K562 (cell line): ENCODE data around the gene FAM149B1. TPM values are rescaled to one million over a fixed set of nuclear protein-coding genes. Genes with fewer than 3 reads are reported as not detected.
A peak's percentile ranks its signal among the peaks of the same experiment; 100 is the strongest.

ENCODE experiments used
- ATAC-seq: fragments of 200-7000 bp; cut with Tn5 transposase; 3 replicates; pipeline ENCODE4 v1.9.1; 2020; ENCODE audit warnings: moderate library complexity
- Bru-seq: library from RNA; stranded (reverse); fragments of 400-500 nt; gene quantifications from one replicate; lab custom pipeline; 2021; lab: Mats Ljungman, UMichigan
- BruChase-seq, 2 experiments: library from RNA; stranded (reverse); fragments of 400-500 nt; gene quantifications; one replicate each; lab custom pipeline; 2021; lab: Mats Ljungman, UMichigan
- BruUV-seq: library from RNA; stranded (reverse); fragments of 400-500 nt; replicated peaks from 2 replicates; lab custom pipeline; 2021; lab: Mats Ljungman, UMichigan
- CTCF ChIA-PET: fragments of 300-600 bp; formaldehyde crosslinking; extraction: SDS; loops from one replicate; lab custom pipeline; 2021; ENCODE audit warnings: low intra/inter-chr PET ratio; lab: Yijun Ruan, JAX
- POLR2A ChIA-PET: fragments of 300-600, 350-650 bp; sonication (Branson Sonifier 250); formaldehyde crosslinking; extraction: SDS; loops from one replicate; lab custom pipeline; 2021; ENCODE audit warnings: antibody characterized with exemption, inconsistent platforms; lab: Yijun Ruan, JAX
- DNase-seq, 4 experiments: peaks; one replicate each; pipeline versions ENCODE4 v3.0.0 to v3.0.0-alpha.2; 2011 to 2018; ENCODE audit warnings: low spot score in 3 of 4, mixed read lengths in 3 of 4; ENCODE audit errors: extremely low read depth in 1 of 4
- FAIRE-seq: peaks from 2 replicates; lab custom pipeline; 2011; peaks lifted over from hg19 to GRCh38; lab: Jason Lieb, UNC
- H2AFZ ChIP-seq: 2 replicates; pipeline ENCODE4 v1.6.0; 2011; ENCODE audit warnings: low read depth, low read length, control low read depth, inconsistent platforms
- H3K27ac ChIP-seq: fragments of 200-600 bp; 3 replicates; pipeline ENCODE4 v1.8.0; 2011; ENCODE audit warnings: low read depth, mild to moderate bottlenecking, control low read depth, inconsistent platforms, low read length, moderate library complexity, mixed read lengths; ENCODE audit errors: extremely low read depth
- H3K27me3 ChIP-seq, 2 experiments: fragments of 300-600 bp in 1 of 2; 2 replicates in 1 of 2; 3 replicates in 1 of 2; pipeline versions ENCODE4 v1.6.0 to v1.8.0; 2011; ENCODE audit warnings: inconsistent platforms in 2 of 2, low read length in 2 of 2, mild to moderate bottlenecking in 1 of 2, mixed read lengths in 1 of 2, moderate library complexity in 1 of 2; ENCODE audit not compliant: control insufficient read depth in 2 of 2, insufficient read depth in 2 of 2
- H3K36me3 ChIP-seq: fragments of 300-600 bp; 3 replicates; pipeline ENCODE4 v1.8.0; 2011; ENCODE audit warnings: mild to moderate bottlenecking, low read length, inconsistent platforms; ENCODE audit not compliant: control insufficient read depth, insufficient read depth
- H3K4me1 ChIP-seq, 2 experiments: fragments of 200-600 bp in 1 of 2; replicated peaks in 1 of 2; 2 replicates in 1 of 2; 3 replicates in 1 of 2; pipeline versions ENCODE4 v1.5.1 to v1.8.0; 2011; ENCODE audit warnings: inconsistent platforms in 2 of 2, low read length in 2 of 2, mild to moderate bottlenecking in 1 of 2, mixed read lengths in 1 of 2, moderate library complexity in 1 of 2; ENCODE audit not compliant: control insufficient read depth in 2 of 2, insufficient read depth in 2 of 2
- H3K4me2 ChIP-seq: 2 replicates; pipeline ENCODE4 v1.6.1; 2011; ENCODE audit warnings: low read length, control low read depth, inconsistent platforms, mixed read lengths; ENCODE audit not compliant: insufficient read depth
- H3K4me3 ChIP-seq: fragments of 200-600 bp; sonication (generic), shearing (Covaris generic); 2 replicates; pipeline ENCODE4 v1.5.1; 2016; ENCODE audit warnings: control low read depth, inconsistent platforms
- H3K79me2 ChIP-seq: fragments of 200-600 bp; 3 replicates; pipeline ENCODE4 v1.8.0; 2011; ENCODE audit warnings: low read length, inconsistent platforms; ENCODE audit not compliant: control insufficient read depth, insufficient read depth
- H3K9ac ChIP-seq, 2 experiments: 2 replicates each; pipeline versions ENCODE4 v1.6.0 to v1.6.1; 2011; ENCODE audit warnings: low read depth in 2 of 2, low read length in 2 of 2, control low read depth in 1 of 2, inconsistent platforms in 1 of 2, mild to moderate bottlenecking in 1 of 2, mixed read lengths in 1 of 2; ENCODE audit not compliant: insufficient read depth in 1 of 2
- H3K9me1 ChIP-seq: one replicate; pipeline ENCODE4 v1.6.0; 2011; ENCODE audit warnings: inconsistent platforms, mild to moderate bottlenecking, low read length, moderate library complexity; ENCODE audit not compliant: control insufficient read depth, insufficient read depth
- H3K9me3 ChIP-seq: replicated peaks from 2 replicates; pipeline ENCODE4 v1.5.1; 2011; ENCODE audit warnings: low read depth, low read length, inconsistent platforms; ENCODE audit not compliant: control insufficient read depth, insufficient read depth
- H4K20me1 ChIP-seq: replicated peaks from 2 replicates; pipeline ENCODE4 v1.6.1; 2011; ENCODE audit warnings: low read length, inconsistent platforms, mixed read lengths; ENCODE audit not compliant: control insufficient read depth, insufficient read depth
- COPS2 ChIP-seq: fragments of 450-650 bp; conservative IDR thresholded peaks from 2 replicates; pipeline ENCODE4 v1.6.1; 2016; ENCODE audit warnings: mild to moderate bottlenecking, moderate library complexity
- EGR1 ChIP-seq: fragments of 450-650 bp; conservative IDR thresholded peaks from 2 replicates; pipeline ENCODE4 v1.6.1; 2017; ENCODE audit warnings: mild to moderate bottlenecking
- ETS2 ChIP-seq: IDR thresholded peaks from 2 replicates; pipeline ENCODE4 v1.6.1; 2016; ENCODE audit warnings: borderline replicate concordance, missing genetic modification characterization, mild to moderate bottlenecking, moderate library complexity, missing compliant biosample characterization; ENCODE audit not compliant: poor library complexity, severe bottlenecking
- HDAC2 ChIP-seq: fragments of 450-650 bp; IDR thresholded peaks from 2 replicates; pipeline ENCODE4 v1.6.1; 2016; ENCODE audit warnings: mild to moderate bottlenecking
- HDAC3 ChIP-seq: fragments of 450-650 bp; IDR thresholded peaks from 2 replicates; pipeline ENCODE4 v1.6.1; 2018; ENCODE audit warnings: borderline replicate concordance, mild to moderate bottlenecking, moderate library complexity; ENCODE audit not compliant: partially characterized antibody
- JUND ChIP-seq, 2 experiments: IDR thresholded peaks; 2 replicates in 1 of 2; 3 replicates in 1 of 2; pipeline ENCODE4 v1.6.1; 2011; ENCODE audit warnings: borderline replicate concordance in 2 of 2, low read depth in 2 of 2, low read length in 2 of 2, improper control_type of control experiment in 1 of 2, missing biosample characterization in 1 of 2, missing genetic modification characterization in 1 of 2, missing genetic modification reagents in 1 of 2
- MBD1 ChIP-seq: fragments of 250-450 bp; sonication (Bioruptor Pico); IDR thresholded peaks from 2 replicates; pipeline ENCODE4 v1.8.0; 2022; ENCODE audit warnings: inconsistent platforms
- NCOA6 ChIP-seq: fragments of 450-650 bp; IDR thresholded peaks from 2 replicates; pipeline ENCODE4 v1.6.1; 2017; ENCODE audit warnings: mild to moderate bottlenecking
- NUFIP1 ChIP-seq: fragments of 450-650 bp; IDR thresholded peaks from 2 replicates; pipeline ENCODE4 v1.6.1; 2018; ENCODE audit not compliant: partially characterized antibody
- SREBF1 ChIP-seq: fragments of 150-350 bp; IDR thresholded peaks from 2 replicates; pipeline ENCODE4 v1.6.1; 2014; ENCODE audit warnings: antibody characterized with exemption, low read depth, low read length, borderline replicate concordance
- TEAD4 ChIP-seq, 2 experiments: sonication (generic) in 1 of 2; formaldehyde crosslinking in 1 of 2; IDR thresholded peaks; 2 replicates each; pipeline versions ENCODE4 v1.6.1 to v1.8.0; 2012 to 2022; ENCODE audit warnings: borderline replicate concordance in 1 of 2, inconsistent platforms in 1 of 2, low read length in 1 of 2, mild to moderate bottlenecking in 1 of 2, missing genetic modification reagents in 1 of 2
- ZFP1 ChIP-seq: fragments of 450-650 bp; formaldehyde crosslinking; IDR thresholded peaks from 2 replicates; pipeline ENCODE4 v1.4.0; 2020; ENCODE audit warnings: mild to moderate bottlenecking, mixed read lengths
- WGBS: fragments of 100-300 bp; shearing (Covaris generic); methylation state at CpG from one replicate; pipeline ENCODE4 v1.1.6; 2016; ENCODE audit warnings: low coverage, mixed read lengths; ENCODE audit not compliant: insufficient coverage; ENCODE audit errors: missing lambda C conversion rate; 5-methylcytosine and 5-hydroxymethylcytosine counted together
- in situ Hi-C: fragments of 300-500 bp; cut with MboI; formaldehyde crosslinking; loops from 4 replicates; pipeline ENCODE4 v1.15.0; 2018; ENCODE audit warnings: inconsistent platforms, mixed read lengths
- intact Hi-C: fragments of 100-400 bp; cut with micrococcal nuclease; formaldehyde crosslinking; loops from 2 replicates; pipeline ENCODE4 v1.14.2; 2022
- long read RNA-seq, 3 experiments: library from polyadenylated mRNA in 2 of 3; library from RNA in 1 of 3; unstranded in 2 of 3; stranded (forward) in 1 of 3; transcript quantifications; one replicate each; pipeline ENCODE4 v2.0.0, GENCODE V29; 2019 to 2022
- polyA minus RNA-seq, 3 experiments: library from RNA; depleted of rRNA, polyadenylated mRNA; stranded (reverse); fragments of >200 nt; gene quantifications; 2 replicates each; pipeline ENCODE4 v1.2.3, GENCODE V29; 2011
- polyA plus RNA-seq, 8 experiments: library from polyadenylated mRNA; depleted of rRNA in 4 of 8; stranded (reverse) in 5 of 8; unstranded in 3 of 8; fragments of >200 nt; fragmentation: Nextera tagmentation in 2 of 8; fragmentation: Illumina TruSeq in 1 of 8; extraction: Ambion mirVana in 2 of 8; extraction: Trizol in 1 of 8; gene quantifications; 2 replicates each; pipeline versions ENCODE4 v1.2.1 to v1.2.3, GENCODE V29; 2011 to 2014; ENCODE audit warnings: inconsistent platforms in 1 of 8, missing spikeins in 1 of 8
- total RNA-seq, 7 experiments: library from RNA; depleted of rRNA in 6 of 7; stranded (reverse); fragments of >200 nt in 6 of 7; fragmentation: Illumina TruSeq in 2 of 7; extraction: Trizol in 2 of 7; gene quantifications; 2 replicates each; pipeline versions ENCODE4 v1.2.1 to v1.2.3, GENCODE V29; 2011 to 2021; ENCODE audit warnings: low replicate concordance in 1 of 7

The FAM149B1 gene
- 7.2 and 16.9 TPM in 2 replicates for total RNA-seq (2011; cell fraction: chromatin; rRNA removed; ENCODE audit: low replicate concordance)
- total RNA-seq (2011; cell fraction: nucleolus; rRNA removed), result 4.2 and 5.0 TPM in 2 replicates
- total RNA-seq (2011; cell fraction: nucleoplasm; rRNA removed), result 7.0 and 8.5 TPM in 2 replicates
- total RNA-seq (2014; rRNA removed), result 3.2 and 4.2 TPM in 2 replicates
- total RNA-seq (2014; rRNA removed; fragmentation: Illumina TruSeq; extraction: Trizol), result 9.5 and 10.3 TPM in 2 replicates
- 8.8 and 9.2 TPM in 2 replicates for total RNA-seq (2015; rRNA removed; fragmentation: Illumina TruSeq; extraction: Trizol)
- total RNA-seq (2021), result 6.1 and 7.2 TPM in 2 replicates
- 18.5 and 21.5 TPM in 2 replicates for polyA plus RNA-seq (2011; rRNA removed)
- 12.7 and 14.0 TPM in 2 replicates for polyA plus RNA-seq (2011; cell fraction: cytosol; rRNA removed)
- 22.0 and 24.2 TPM in 2 replicates for polyA plus RNA-seq (2011; cell fraction: nucleus; rRNA removed)
- 16.3 and 22.4 TPM in 2 replicates for polyA plus RNA-seq (2012)
- polyA plus RNA-seq (2014; fragmentation: Illumina TruSeq; extraction: Trizol), result 9.3 and 9.5 TPM in 2 replicates
- 10 to 100 TPM; 14.4 to 16.9 TPM for polyA plus RNA-seq (2014; fragmentation: Nextera tagmentation; extraction: Ambion mirVana)
- polyA plus RNA-seq (2014; rRNA removed), result 6.0 and 8.7 TPM in 2 replicates
- 13.6 and 17.0 TPM in 2 replicates for polyA minus RNA-seq (2011; rRNA and poly(A)+ RNA removed)
- polyA minus RNA-seq (2011; cell fraction: cytosol; rRNA and poly(A)+ RNA removed), result 4.3 and 5.7 TPM in 2 replicates
- polyA minus RNA-seq (2011; cell fraction: nucleus; rRNA and poly(A)+ RNA removed), result 6.5 and 8.6 TPM in 2 replicates
- Bru-seq, nascent RNA, result percentile 52 among the genes with signal in this experiment
- BruChase-seq, experiment 1, labeled RNA remaining after a 2-hour chase, result percentile 56 among the genes with signal in this experiment
- BruChase-seq, experiment 2, labeled RNA remaining after a 6-hour chase, result percentile 54 among the genes with signal in this experiment
- long read RNA-seq, experiment 1, partial matches to known transcripts, result 4 of 21 reads
- long read RNA-seq, experiment 1, other reads (novel, unspliced or antisense), result 17 of 21 reads
- long read RNA-seq, experiment 2, partial matches to known transcripts, result 4 of 12 reads
- long read RNA-seq, experiment 2, other reads (novel, unspliced or antisense), result 8 of 12 reads
- long read RNA-seq, experiment 3, partial matches to known transcripts, result 0 of 1 reads
- long read RNA-seq, experiment 3, other reads (novel, unspliced or antisense), result 1 of 1 reads

DNA sequence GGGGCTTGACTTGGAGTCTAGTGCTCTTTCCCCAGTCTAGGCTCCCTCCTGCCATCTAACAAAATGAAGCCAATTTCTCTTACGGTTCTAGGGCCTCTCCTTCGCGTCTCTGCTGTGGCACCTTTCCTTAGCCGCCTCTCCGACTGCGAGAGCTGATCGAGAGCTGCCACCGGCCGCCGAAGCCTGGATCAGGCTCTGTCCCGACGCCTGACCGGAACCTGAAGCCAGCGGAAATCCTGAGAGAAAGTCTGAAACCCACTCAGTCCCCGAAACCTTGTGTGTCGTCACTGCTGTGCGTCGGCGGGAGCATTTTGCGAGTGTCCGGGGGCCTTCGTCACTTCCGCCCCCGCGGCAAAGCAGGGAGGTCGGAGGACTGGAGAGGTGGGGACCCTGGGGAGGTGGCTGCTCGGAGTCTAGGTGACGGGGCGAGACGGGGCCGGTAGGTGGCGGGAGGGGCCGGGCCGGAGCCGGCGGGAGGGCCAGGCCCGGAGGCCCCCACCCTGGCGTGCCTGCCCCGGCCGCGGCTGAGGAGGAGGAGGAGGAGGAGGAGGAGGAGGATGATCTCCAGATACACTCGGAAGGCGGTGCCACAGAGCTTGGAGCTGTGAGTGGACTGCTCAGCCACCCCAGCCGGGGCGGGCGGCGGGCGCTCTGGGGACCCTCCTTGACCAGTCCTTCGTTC is at the start of gene FAM149B1, which contains the start of gene ECD:
Gene FAM149B1, plus strand, starts transcription at position 337 of the 682 bp plus-strand sequence. Its CDS starts 221 bp downstream, at position 558.
Gene ECD, minus strand, starts transcription at position 226 of the 682 bp plus-strand sequence. CDS start 4,071 bp downstream, outside the sequence.
- ChIA-PET POLR2A (interaction anchor here (0.6 to 1.6 kb wide), 14 partner anchors 12 to 330 kb away, joined by 3 to 8 read pairs (median 4); partner anchors contain the start of genes NUDT13 and P4HA1), CTCF (no interaction called here)
- peaks cover 52% of the 10 kb centered on the region for H3K79me2 ChIP-seq
- peaks cover 20% of the 10 kb centered on the region; the same call in 2 of the 3 replicates for H3K36me3 ChIP-seq
- H3K9me3 ChIP-seq, result no peaks in the 10 kb centered on the region
- intact Hi-C loops (loop anchor here (2.0 to 5.0 kb wide), 4 partner anchors 49 to 85 kb away; partner anchors contain the start of genes MRPS16, NUDT13 and P4HA1), in situ Hi-C loops (no loop called here)
- H3K9me1 ChIP-seq, result no peaks in the 10 kb centered on the region
- no TSS peak for BruUV-seq
- FAIRE-seq, result peak; percentile 91
- peak within 1 kb of the TSS; percentile 99 for H3K4me2 ChIP-seq
- peak; percentile 99 for ATAC-seq
- H3K4me1 ChIP-seq, result peaks cover 3 to 4% of the 10 kb centered on the region in 2 experiments; a peak in 2 of 5 replicates
- H3K27ac ChIP-seq, result peak within 1 kb of the TSS; percentile 88
- no peaks in the 10 kb centered on the region for H3K27me3 ChIP-seq
- peak; percentile 97 to 99 (median 97) for DNase-seq
- H2AFZ ChIP-seq, result peak within 1 kb of the TSS; percentile 97
- WGBS, result under 1% methylated on average over 46 of the region's 49 CpGs
- H3K4me3 ChIP-seq, result peak within 1 kb of the TSS; percentile 67
- no peaks in the 10 kb centered on the region for H4K20me1 ChIP-seq
- H3K9ac ChIP-seq, result peak within 1 kb of the TSS; percentile 95 to 98
- TF ChIP-seq HDAC3, result no peak
- no peak for TF ChIP-seq ETS2
- TF ChIP-seq TEAD4 (IDR thresholded peaks at IDR 0.05; ENCODE audit: low read length), result peak; percentile 21; the same call in 1 of the 2 replicates
- TF ChIP-seq TEAD4 (CRISPR knock-in tag; IDR thresholded peaks at IDR 0.05; ENCODE audit: borderline replicate concordance), result no peak
- peak; percentile 82 for TF ChIP-seq JUND (IDR thresholded peaks at IDR 0.05; ENCODE audit: borderline replicate concordance, low read depth, low read length)
- no peak; the same call in 2 of the 3 replicates for TF ChIP-seq JUND (tag; IDR thresholded peaks at IDR 0.05; ENCODE audit: borderline replicate concordance, low read depth, low read length)
- TF ChIP-seq NUFIP1, result no peak
- no peak for TF ChIP-seq NCOA6
- TF ChIP-seq HDAC2, result peak; percentile 70
- no peak for TF ChIP-seq MBD1
- TF ChIP-seq EGR1, result peak; percentile 84
- no peak for TF ChIP-seq COPS2
- no peak for TF ChIP-seq ZFP1 (CRISPR knock-in tag)
- TF ChIP-seq SREBF1, result no peak; the same call in 1 of the 2 replicates
